Subcutaneous adipose tissue (tissue), 4 donors: ENCODE data around the gene RETREG3. TPM values are rescaled to one million over a fixed set of nuclear protein-coding genes. Genes with fewer than 3 reads are reported as not detected.

Experiments used
- CTCF ChIP-seq: fragments of 450-650 bp; IDR thresholded peaks from one replicate; pipeline ENCODE4 v1.5.1; 2016; ENCODE audit warnings: low read depth, mild to moderate bottlenecking, control low read depth, antibody characterized with exemption, moderate library complexity
- total RNA-seq, 4 donors: library from RNA; depleted of rRNA; stranded (reverse); fragments of >200 nt; gene quantifications; one replicate each; pipeline ENCODE4 v1.1.0, GENCODE V29; 2016

Gene RETREG3
- total RNA-seq, 4 donors from 2014 or later: 36.4 to 62.0 (median 57.4) TPM

- TF ChIP-seq CTCF: no peak
Measured at GRCh38 chr17:42530952-42531454, 78.2 kb downstream of the RETREG3 start.

Other genes starting within 250 kb of the RETREG3 start
- gene STAT3, start 220.9 kb downstream of the RETREG3 start, total RNA-seq: 100 to 1,000 TPM; 134 to 255 (median 180) TPM
- 100 to 1,000 TPM; 307 to 781 (median 518) TPM for gene CAVIN1, start 186.1 kb downstream of the RETREG3 start, total RNA-seq
- 100 to 1,000 TPM in 1 of 4 donors, 10 to 100 TPM in 3; 53.0 to 113 (median 56.1) TPM for gene ATP6V0A1, start 150.5 kb downstream of the RETREG3 start, total RNA-seq
- gene NAGLU, start 73.1 kb downstream of the RETREG3 start, total RNA-seq: 100 to 1,000 TPM in 1 of 4 donors, 10 to 100 TPM in 3; 43.5 to 123 (median 62.4) TPM
- 1 to 10 TPM in 2 of 4 donors, under 1 TPM in 2; 0.49 to 4.1 (median 1.2) TPM for gene HSD17B1, start 56.5 kb downstream of the RETREG3 start, total RNA-seq
- gene COASY, start 47.2 kb downstream of the RETREG3 start, total RNA-seq: 10 to 100 TPM; 20.4 to 40.1 (median 22.7) TPM
- gene MLX, start 42.3 kb downstream of the RETREG3 start, total RNA-seq: 10 to 100 TPM; 59.3 to 78.0 (median 68.8) TPM
- gene PSMC3IP, start 31.6 kb downstream of the RETREG3 start, total RNA-seq: 1 to 10 TPM; 1.1 to 4.0 (median 3.6) TPM
- gene TUBG1, start 309 bp upstream of the RETREG3 start, total RNA-seq: 10 to 100 TPM; 16.3 to 35.8 (median 23.5) TPM
- 10 to 100 TPM; 12.1 to 29.6 (median 21.2) TPM for gene TUBG2, start 49.9 kb upstream of the RETREG3 start, total RNA-seq
- 10 to 100 TPM in 1 of 4 donors, 1 to 10 TPM in 3; 5.4 to 64.8 (median 7.4) TPM for gene PLEKHH3, start 67.6 kb upstream of the RETREG3 start, total RNA-seq
- gene CCR10, start 72.5 kb upstream of the RETREG3 start, total RNA-seq: 1 to 10 TPM in 1 of 4 donors, under 1 TPM in 3; 0.44 to 8.7 (median 0.83) TPM
- gene CNTNAP1, start 73.2 kb upstream of the RETREG3 start, total RNA-seq: 1 to 10 TPM; 1.8 to 3.8 (median 2.5) TPM
- 100 to 1,000 TPM in 1 of 4 donors, 10 to 100 TPM in 3; 53.7 to 126 (median 91.8) TPM for gene EZH1, start 135.7 kb upstream of the RETREG3 start, total RNA-seq
- gene RAMP2, start 151.9 kb upstream of the RETREG3 start, total RNA-seq: 100 to 1,000 TPM in 3 of 4 donors, 10 to 100 TPM in 1; 66.9 to 160 (median 128) TPM
- gene VPS25, start 164.1 kb upstream of the RETREG3 start, total RNA-seq: 10 to 100 TPM; 40.1 to 53.4 (median 47.4) TPM
- gene WNK4, start 171.2 kb upstream of the RETREG3 start, total RNA-seq: under 1 TPM in 3 of 4 donors, not detected in 1; 0.16 to 0.85 (median 0.19) TPM
- gene COA3, start 189.3 kb upstream of the RETREG3 start, total RNA-seq: 10 to 100 TPM; 51.8 to 76.6 (median 60.4) TPM
- gene CNTD1, start 189.5 kb upstream of the RETREG3 start, total RNA-seq: under 1 TPM in 2 of 4 donors, not detected in 2; 0.44 to 0.68 TPM
- 100 to 1,000 TPM in 3 of 4 donors, 10 to 100 TPM in 1; 85.3 to 129 (median 120) TPM for gene BECN1, start 214.9 kb upstream of the RETREG3 start, total RNA-seq
- 10 to 100 TPM; 52.7 to 80.9 (median 60.1) TPM for gene PSME3, start 224.0 kb upstream of the RETREG3 start, total RNA-seq
- gene AOC2, start 235.2 kb upstream of the RETREG3 start, total RNA-seq: 10 to 100 TPM in 1 of 4 donors, 1 to 10 TPM in 3; 4.1 to 15.0 (median 9.4) TPM
- gene AOC3, start 241.8 kb upstream of the RETREG3 start, total RNA-seq: 100 to 1,000 TPM; 120 to 591 (median 262) TPM